C4-2B (cell line): Measurements from ENCODE around the gene TBX21.

Experiments used
- ZFX ChIP-seq: fragments of 450-650 bp; IDR thresholded peaks from 2 replicates; pipeline ENCODE4 v1.6.1; 2017
- TF ChIP-seq, protein P1 (sequence below): fragments of 450-650 bp; conservative IDR thresholded peaks from 2 replicates; pipeline ENCODE4 v1.5.1; 2017; ENCODE audit warnings: mild to moderate bottlenecking

DNA sequence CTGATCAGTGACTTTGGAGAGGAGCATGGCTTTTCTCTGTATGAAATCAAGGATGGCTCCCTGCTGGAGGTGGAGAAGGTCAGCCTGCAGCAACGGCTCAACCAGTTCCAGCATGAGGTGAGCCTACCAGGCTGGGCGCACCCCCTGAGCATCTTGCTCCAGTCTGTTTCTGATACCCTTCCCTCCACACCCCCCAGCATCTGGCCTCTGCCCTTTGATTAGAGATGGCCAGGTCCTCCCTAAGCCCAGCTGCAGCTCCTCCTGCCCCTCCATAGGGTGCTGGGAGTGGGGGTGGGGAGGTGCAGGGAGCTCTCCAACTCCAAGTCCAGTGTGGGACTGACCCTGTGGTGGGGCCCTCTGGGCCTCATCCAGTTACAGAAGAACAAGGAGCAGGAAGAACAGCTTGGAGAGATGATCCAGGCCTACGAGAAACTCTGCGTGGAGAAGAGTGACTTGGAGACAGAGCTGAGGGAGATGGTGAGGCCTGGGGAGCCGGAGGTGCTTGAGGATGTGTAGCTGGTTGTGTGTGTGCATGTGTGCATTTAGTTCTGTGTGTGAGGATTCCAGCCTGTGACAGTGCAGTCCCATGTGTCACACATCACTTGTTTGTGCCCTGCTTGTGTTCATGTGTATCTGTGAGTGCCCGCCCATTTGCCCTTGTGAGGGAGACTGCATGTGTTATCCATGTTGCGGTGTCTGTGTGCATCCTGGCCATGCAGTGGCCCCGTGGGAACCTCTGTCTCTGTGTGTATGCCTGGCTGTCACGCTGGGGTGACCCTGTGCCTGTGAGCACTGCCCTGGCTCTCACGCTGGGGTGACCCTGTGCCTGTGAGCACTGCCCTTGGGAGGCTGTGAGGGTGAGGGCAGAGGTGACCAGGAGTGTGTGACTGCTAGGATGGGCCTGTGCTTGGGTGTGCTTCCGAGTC lies 36.1 kb upstream of the TBX21 start:
- TF ChIP-seq, protein P1, sequence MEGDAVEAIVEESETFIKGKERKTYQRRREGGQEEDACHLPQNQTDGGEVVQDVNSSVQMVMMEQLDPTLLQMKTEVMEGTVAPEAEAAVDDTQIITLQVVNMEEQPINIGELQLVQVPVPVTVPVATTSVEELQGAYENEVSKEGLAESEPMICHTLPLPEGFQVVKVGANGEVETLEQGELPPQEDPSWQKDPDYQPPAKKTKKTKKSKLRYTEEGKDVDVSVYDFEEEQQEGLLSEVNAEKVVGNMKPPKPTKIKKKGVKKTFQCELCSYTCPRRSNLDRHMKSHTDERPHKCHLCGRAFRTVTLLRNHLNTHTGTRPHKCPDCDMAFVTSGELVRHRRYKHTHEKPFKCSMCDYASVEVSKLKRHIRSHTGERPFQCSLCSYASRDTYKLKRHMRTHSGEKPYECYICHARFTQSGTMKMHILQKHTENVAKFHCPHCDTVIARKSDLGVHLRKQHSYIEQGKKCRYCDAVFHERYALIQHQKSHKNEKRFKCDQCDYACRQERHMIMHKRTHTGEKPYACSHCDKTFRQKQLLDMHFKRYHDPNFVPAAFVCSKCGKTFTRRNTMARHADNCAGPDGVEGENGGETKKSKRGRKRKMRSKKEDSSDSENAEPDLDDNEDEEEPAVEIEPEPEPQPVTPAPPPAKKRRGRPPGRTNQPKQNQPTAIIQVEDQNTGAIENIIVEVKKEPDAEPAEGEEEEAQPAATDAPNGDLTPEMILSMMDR = no peak
- no peak for TF ChIP-seq ZFX
